ELR (cell line): ENCODE results near the gene FHOD3.
A peak's percentile ranks its signal among the peaks of the same experiment; 100 is the strongest.
"Not testable (repeated sequence)": the region's sequence is repeated elsewhere in the genome, so short reads cannot be mapped to it uniquely, and the experiment has no call there.

ENCODE experiments used
- DNase-seq: peaks from one replicate; pipeline ENCODE4 v3.0.0-alpha.2; 2015; ENCODE audit warnings: low read depth

The FHOD3 gene

DNA sequence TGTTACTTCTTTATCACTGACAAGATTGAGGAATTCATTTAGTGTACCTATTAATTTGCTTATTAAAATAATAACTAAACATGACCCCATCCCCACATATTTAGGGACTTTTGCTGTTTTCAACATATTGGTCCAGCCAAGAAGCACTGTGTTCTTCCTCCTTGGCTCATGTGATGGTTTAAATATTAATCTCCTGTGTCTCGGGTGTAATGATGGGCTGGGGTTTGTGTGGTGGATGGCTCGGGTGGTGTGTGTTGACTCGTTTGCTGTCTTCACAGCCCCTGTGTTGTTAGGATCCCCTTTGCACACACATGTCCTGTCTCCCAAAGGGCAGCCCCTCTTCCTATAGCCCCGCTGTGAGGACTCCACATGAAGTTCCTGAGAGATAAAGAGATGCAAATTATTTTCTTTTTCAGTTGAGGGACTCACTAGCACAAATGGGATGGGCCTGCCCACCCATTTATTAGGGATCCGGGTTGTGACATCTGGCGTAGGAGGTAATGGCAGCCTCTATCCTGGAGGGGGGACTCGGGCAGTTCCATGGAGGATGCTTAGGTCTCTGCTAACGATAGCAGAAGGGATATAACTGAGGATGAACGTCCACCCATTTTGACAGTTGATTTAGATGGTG, 53.4 kb downstream of the FHOD3 start:
- no peak for DNase-seq

DNA sequence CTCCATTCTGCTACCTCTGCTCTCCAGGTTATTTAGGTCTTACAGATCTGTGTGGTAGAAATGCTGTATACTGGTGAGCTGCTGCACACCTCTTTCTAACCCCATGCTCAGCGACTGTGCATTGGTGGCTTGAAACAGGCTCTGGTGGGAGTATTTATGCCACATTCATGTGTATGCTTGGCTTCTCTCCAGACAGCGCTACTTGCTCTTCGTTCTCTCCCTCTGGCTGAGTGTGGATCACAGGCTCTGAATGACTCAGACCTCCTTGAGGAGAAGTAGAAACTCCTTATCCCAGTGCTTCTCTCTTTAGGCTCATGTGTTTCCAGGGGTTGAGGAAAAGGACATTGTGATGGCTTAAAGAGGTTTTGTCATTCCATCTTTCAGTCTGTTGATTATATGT, 54.9 kb downstream of the FHOD3 start:
- peak; percentile 98 for DNase-seq

DNA sequence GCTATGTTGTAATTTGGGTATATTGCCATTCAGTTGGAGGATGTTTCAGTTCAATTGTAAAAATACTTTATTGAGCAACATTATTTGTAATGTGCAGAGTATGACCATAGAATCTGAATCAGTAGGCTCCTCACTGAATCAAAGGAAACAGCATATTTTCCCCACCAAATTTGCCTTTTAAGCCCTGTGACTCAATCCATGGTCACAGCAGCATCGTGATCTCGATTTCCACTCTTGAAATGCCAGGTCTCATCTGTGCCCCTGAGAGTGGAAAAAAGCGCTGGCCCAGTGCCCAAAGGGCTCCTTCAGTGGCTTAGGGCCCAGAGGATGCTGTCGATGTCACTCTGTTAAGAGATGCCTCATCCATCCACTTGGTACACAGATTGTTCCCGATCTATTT, 57.5 kb downstream of the FHOD3 start:
- DNase-seq: peak; percentile 95

DNA sequence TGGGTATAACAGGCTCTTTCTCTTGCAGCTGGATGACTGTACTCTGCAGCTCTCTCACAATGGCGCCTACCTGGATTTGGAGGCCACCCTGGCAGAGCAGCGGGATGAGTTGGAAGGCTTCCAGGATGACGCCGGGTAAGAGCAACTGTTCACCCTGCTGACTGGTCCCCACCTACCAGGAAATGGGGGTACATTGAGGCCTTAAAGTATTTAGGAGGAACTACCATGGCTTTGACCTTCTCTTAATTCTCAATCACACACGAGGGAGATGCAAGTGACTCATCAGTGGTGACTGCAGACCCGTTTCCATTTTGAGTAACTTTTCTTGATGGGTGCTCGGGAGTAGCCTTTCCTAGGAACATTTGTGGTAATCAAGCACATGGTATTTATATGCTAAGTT, 58.0 kb downstream of the FHOD3 start:
- peak; percentile 68 for DNase-seq

DNA sequence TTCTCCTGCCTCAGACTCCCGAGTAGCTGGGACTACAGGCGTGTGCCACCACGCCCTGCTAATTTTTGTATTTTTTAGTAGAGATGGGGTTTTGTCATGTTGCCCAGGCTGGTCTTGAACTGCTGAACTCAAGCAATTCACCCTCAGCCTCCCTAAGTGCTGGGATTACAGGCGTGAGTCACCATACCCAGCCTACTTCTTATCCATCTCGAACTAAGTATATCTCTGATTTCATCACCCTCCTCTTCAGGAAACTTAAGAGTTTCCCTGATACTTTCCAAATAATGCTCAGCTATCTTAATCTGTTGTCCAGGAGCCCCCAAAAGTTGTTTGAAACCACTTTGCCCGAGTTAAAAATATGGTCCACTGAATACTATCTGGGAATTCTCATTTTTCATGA, 59.2 kb downstream of the FHOD3 start:
- not testable (repeated sequence) for DNase-seq

DNA sequence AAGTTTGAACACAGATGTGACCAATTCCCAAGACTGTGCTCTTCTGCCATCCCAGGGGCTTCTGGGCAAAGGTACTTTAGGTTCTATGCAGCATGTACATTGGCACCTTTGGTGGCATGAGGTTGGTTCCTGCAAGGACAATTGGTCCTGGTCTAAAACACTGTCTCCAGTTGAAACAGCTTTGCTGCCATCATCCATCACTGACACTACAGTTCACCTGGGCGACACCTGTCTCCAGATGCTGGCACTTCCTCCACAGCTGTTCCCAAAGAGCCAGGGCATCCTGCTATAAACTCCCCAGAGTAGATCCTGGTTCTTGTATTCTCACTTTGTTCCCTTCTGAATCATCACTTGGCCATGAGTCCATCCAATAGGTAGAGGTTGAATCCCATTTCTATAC, 60.6 kb downstream of the FHOD3 start:
- DNase-seq: no peak

DNA sequence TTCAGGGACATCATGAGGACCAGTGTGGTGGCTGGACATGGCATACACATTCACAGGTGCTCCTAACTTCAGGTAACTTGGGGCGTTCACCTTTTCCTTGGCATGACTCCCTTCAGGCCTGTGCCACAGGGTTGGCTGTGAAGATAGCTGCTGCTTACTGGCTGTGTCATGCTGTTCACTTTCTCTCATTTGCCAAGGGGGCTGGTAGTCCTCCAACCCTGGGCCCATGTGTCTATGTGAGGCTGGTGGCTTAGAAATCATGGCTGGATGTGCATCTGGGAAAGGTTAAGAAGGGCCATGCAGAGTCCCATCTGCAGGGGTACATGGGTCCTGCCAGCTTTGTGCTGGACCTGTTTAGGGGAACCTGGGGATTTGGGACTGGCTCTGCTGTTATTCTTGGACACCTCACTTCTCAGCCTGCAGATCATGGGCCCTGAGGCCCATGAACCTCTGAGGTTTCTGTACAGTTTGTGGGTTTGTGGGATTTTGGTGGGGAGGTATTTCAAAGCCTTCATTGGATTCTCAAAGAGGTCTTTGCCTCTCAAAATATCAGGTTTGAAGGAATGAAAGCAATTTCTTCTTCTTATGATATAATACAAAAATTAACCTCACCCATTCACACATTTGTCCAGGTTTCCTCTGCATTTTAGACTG, 62.9 kb downstream of the FHOD3 start:
- no peak for DNase-seq

DNA sequence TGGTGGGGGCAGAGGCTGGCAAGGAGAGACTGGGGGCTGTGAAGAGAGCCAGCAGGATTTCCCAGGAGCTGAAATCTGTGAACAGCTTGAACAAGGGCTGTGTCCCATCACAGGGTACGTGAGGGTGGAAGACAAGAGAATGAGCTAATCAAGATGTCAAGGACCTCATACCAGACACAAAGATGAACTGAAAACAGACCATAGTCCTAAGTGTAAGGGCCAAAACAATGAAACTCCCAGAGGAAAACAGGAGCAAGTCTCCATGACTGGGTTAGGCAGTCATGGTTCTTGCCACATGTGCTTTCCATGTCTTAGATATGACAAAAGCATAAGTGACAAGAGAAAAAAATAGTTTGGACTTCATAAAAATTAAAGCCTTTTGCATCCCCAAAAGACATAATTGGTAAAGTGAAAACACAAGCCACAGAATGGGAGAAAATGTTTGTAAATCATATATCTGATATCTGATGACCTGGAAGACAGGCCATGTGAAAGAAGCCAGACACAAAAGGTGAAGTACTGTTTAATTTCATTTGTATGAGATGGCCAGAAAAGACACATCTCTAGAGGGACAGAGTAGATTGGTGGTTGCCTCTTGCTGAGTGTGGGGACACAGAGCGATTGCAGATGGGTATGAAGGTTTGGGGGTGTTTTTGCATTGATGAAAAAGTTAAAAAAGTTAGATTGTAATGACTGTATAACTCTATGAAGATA, 67.6 kb downstream of the FHOD3 start:
- DNase-seq: no peak

DNA sequence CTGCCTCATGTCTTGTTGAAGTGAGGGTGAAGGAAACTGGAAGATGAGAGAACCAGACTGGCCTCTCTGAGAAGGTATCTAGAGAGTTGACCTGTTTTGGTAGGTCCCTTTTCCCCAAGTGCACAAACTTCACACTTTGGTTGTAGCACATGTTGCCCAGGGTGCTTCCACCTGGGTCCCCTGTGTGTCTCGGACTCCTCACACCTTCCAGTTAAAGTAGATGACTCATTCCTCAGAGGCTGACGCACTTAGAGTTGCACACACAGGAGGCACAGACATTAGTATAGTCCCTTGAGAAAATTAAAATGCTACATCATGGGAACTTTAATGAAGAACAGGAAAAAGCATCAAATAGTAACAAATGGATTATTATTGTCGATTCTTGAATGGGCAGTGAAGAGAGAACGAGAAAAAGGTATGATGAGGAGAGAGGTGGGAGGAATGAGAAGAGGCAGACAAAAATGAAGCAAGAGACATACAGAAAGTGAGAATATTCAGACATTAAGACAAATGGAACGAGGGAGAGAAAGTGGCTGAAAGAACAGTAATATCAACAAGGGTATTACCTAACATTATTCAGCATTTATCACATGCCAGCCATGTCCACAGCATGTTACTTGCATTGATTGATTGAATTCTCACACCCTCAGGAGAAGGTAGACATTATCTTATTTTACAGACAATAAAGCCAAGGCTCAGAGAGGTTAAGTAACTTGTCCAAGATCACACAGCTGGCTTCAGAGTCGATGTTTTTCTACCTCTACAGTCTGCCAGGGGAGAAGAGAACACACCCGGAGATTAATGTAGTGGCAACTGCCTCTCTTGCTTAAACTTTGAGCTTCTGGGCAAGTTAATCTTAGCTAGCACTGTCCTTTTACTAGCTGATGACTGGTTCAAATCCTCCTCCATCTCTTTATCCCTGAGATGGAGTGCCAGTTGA, 68.6 kb downstream of the FHOD3 start:
- DNase-seq: no peak

DNA sequence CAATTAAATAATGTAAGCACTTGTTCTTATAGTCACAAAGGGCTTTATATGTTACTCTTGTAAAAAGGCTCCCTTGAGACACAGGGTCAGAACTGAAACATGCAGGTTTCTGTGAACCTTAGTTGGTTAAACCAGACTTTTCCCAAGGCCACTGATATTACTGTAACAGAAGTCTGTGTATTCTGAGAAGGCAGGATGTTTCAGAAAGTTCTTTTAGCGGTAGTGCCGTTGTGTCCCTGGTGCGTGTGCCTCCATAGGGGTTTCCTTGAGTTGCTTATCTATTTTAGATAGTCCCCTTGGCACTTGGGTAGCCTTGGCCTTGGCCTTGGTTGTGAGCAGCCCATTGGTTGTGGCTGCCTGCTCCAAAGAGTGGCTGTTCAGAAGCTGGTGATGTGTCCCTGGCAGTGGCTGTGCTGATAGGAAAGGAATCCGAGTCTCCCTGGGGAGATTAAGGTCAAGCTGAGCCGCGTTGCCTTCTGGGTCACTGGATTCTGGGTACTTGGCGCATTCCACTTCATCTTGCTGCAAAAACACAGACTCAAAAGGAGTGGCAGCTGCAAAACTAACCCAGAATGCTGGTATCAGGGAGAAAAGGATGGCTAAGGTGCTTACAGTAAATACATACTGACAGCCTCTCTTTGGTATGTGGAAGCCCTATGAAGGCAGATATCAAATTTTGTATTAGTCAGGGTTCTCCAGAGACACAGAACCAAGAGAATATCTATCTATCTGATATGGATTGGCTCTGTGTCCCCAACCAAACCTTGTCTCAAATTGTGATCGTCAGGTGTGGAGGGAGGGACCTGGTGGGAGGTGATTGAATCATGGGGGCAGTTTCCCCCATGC, 69.7 kb downstream of the FHOD3 start:
- DNase-seq: no peak

DNA sequence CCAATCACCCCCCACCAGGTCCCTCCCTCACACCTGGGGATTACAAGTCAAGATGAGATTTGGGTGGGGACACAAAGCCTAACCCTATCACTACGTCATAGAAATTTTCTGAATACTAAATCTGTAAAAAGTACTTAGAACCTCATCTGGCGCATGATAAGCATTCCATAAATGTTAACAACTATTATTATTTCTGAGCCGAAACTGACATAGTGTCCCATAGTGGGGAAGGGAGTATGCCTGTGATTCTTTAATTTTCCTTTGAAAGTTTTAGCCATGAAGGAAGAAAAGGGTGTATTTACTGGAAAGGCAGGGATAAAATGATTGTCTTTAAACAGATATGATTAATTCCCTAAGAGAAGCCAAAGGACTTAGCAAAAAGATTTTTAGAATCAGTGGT, 71.4 kb downstream of the FHOD3 start:
- DNase-seq: no peak

DNA sequence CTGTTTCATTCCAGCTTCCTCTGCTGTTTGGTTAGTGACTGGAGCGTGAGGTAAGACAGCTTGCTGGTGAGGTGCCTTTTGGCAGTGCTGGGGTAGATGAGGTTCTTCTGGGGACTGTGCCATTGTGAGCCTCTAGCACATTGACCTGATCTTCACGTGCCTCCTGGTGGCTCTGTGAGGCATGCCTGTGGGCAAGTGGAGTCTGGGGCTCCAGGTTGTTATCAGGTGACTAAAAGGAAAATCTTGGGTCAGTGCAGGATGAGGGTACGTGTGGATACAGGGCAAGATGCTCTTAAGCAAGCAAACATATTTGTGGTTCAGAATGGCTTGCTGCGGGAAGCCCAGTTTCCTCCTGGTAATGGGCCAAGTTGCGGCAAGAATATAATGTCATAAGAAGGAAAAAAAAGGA, 75.4 kb downstream of the FHOD3 start:
- DNase-seq: peak; percentile 64

DNA sequence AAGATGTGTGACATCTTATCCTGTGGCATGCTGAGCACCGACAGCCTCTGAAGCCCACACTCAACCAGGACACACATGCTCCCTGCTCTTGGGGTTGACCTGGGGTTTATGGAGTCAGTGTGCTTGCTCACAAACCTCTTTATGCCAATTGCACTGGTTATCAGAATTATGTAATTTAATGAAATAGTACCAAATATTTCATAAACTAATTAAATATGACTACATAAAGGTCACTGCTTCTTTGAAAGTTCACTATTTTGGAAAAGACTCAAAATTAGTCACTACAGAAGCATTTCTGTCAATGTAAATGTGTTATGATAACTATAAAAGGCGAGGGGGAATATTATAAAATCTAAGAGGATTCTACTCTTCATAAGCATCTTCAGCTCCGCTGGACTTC, 76.7 kb downstream of the FHOD3 start:
- peak; percentile 29 for DNase-seq

DNA sequence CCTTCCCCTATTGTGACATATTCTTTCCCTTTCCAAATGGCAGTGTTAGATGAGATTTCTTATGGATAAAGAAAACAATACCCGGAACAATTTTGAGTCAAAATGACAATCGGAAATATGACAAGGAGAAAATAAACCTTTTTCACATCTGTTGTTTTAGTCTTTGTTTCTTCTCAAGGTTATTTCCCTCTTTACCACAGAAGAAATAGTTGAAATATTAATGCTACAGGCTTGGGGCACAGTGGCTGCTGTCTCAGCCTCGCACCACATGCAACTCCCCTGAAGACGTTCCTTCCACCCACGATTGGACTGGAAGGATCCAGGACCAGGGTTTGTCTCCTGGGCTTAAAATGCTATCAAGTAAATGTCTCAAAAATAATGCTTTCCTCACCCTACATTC, 77.6 kb downstream of the FHOD3 start:
- DNase-seq: no peak

DNA sequence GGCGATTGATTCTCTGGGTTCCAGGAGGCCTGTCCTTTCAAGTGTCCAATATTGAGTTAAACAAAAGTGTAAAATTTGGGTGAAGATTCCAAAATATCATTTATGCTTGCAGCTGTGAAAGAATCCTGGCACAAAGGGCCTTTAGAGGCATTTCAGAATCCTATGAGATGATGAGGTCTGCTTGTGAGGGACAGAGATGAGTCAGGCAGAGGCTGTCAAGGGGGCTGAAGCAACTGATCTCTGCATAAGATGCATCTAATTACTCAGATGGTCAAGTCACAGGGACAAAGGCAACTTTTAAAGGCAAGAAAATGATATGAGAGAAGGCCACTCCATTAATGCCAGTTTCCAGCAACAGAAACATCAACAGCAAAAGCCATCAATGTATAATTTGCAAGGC, 78.8 kb downstream of the FHOD3 start:
- peak; percentile 63 for DNase-seq

DNA sequence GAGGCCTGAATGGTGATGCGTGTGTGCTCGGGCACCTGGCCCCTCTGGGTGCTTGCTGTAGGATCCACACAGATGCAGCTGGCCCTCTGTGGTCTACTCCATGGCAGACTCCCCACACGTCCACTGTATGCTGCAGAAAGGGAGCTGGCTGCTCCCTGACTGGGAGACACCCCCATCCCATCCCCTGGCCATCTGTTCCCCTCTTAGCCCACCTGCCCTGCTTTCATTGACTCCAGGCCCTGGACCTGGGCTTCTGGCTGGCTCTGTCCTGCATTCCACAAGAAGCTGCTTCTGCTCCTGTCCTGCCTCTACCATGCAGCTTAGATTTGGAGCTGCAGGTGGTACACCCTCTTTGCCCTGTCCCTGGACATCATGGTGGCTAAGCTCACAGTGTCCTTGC, 80.1 kb downstream of the FHOD3 start:
- DNase-seq: no peak

DNA sequence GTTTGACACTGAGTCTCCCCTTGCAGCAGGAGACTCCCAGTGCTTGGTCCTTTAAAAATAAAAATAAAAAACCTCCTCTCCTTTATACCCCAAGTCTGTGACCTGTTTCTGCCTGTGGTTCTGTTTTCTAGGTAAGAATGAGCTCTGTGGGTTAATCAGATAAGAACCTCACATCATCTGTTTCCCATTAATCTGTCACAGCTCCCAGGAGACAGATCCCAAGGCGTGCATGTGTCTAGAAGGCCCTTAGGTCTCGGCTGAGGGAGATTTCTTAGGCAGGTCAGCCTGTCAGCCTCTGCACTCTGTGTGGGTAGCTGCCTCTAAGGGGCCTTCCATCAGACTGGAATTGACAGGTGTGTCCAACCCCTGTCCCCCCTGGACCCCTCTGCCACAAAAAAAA, 80.7 kb downstream of the FHOD3 start:
- DNase-seq: no peak

DNA sequence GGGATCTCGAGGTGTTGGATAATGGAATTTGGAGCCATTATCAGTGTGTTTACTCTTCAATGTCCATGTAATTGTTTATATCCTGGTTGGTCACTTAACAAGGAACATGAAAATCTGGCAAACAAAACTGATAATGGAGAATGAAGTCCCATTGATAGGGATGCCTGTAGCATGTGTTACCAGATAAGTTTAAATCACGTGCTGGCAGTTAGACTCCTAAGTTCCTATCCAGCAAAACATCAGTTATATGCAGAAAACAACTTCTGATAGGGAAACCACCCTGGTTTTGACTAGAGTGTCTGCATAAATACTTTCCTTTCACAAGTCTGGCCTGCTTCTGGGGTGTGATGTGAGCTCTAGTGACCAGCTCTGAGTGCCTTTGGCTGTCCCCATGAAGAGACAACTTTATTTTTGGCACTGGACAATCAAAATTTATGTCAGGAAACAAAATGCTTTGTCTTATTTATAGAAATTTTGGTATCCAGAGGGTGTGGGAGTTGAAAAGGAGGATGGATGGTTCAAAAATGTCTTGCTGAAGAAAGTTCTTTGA, 82.0 kb downstream of the FHOD3 start:
- DNase-seq: no peak

DNA sequence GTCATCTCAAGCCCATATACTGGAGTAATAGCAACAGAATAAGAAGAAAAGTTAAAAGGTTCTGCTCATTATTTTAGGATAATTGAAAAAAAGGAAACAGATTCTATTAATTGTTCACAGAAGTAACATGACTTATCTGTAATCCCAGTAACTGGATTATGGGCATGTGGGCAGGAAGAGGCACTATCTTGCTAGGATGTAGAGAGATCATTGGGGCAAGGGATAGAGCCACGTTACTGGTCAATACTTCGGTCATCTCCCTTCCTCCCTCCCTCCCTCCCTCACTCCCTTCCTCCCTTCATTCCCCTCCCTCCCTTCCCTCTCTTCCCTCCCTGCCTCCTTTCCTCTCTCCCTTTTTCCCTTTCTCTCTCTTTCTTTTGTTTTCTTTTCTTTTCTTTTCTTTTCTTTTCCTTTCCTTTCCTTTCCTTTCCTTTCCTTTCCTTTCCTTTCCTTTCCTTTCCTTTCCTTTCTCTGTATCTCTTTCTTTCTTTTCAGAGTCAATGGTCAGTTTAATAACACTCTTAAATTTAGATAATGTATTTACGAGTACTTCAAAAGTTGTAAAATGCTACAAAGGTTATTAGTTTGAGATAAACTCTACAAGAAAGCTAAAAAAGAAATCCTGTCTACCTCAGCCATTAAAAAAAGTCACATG, 82.8 kb downstream of the FHOD3 start:
- no peak for DNase-seq

DNA sequence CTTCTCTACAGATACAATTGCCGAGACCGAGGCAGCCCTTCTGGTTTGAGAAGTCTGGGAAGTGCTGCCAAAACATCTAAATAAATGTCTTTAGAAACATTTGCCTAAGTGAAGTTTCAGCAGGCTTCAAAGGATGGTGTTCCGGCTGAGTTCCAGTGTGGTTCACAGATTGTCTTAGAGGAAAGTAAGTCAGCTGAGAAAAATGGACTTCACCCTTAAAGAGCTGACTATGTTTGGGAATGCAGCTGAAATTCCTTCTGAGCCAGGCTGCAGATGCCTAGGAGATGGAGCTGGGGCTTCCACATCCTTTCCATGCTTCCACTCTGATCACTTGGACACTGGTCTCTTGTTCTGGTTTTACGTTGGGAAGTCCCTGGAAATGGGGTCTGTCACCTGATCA, 83.6 kb downstream of the FHOD3 start:
- DNase-seq: no peak

DNA sequence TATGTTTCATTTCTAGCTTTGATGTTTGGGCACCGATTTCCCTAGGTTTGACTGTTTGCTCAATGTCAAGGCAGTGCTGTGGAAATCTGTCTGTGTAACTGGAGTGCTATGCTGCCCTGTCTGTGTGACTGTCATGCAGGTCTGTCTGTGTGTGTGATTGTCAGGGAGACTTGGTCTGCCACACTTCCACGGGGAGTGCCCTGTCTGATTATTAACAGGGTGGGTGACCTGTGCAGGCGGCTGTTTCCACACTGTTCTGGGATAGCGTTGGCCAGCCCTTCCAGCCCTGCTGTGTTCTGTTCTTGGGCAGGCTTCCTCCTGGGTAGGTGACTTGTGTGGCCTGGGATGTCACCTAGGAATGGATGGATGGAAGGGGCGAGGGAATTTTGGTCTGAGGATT, 85.3 kb downstream of the FHOD3 start:
- no peak for DNase-seq
